ENCODE results near the gene NAPA.

NAPA gene

GRCh38 chr19:47521473-47522180 lies 6.8 kb upstream of the NAPA start:
- DNase-seq, result no peak

DNA sequence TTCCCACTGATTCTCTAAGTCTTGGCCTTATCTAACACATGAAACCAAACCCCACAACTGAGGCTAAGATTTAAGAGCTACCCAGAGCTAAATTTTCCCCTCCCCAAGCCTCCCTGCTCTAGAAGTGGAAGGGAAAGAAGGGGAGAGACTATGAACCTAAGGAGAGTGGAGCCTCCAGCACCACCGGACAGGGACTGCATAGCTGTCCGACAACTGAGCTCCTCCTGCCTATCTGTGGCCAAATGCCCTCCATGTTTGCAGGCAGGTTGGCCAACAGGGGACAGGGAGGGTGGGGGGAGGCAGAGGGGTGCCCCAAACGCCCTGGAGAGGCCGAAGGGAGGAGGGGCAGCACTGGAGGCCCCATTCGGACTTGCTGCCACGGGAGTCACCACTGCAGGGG lies 6.0 kb upstream of the NAPA start:
- DNase-seq, result no peak

DNA sequence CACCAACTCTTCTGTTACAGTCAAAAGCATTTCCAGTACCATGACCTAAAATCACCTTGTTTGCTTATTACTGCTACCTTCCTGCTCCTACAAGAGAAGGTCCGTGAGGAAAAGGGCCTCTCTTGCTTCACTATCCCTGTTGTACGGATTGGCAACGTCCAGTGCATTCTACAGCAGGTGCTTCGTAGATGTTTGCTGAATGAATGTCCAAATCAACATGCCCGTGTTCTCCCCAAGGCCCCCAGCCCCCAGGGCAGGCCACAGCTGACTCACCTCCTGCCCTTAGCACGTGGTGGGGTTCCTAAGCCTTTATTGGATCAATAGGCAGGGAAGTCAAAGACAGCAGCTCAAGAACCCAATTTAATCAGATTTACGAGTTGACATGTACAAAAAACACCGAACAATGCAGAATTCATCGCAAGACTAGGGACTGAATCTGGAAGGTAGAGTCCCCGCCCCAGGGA lies 5.5 kb upstream of the NAPA start:
- no peak for DNase-seq

DNA sequence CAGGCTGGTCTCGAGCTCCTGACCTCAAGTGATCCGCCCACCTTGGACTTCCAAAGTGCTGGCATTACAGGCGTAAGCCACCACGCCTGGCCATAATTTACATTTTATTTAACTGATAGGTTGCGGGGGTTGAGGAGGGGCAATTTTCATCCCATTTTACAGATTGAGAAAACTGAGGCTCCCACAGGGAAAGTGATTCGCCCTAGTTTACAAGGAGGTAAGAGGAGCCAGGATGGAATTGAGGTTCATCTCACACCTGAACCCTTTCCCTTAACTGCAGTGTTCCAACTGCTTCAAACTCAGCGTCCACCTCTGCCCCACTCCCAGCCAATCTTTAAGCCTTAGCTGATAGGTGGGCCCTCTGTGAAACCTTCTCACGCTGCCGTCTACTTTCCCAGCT lies 4.0 kb upstream of the NAPA start:
- DNase-seq, result no peak

- no peak for DNase-seq
Observed at GRCh38 chr19:47518139-47518538, 3.3 kb upstream of the NAPA start.

- no peak for DNase-seq
Observed at GRCh38 chr19:47514151-47514868, 553 bp downstream of the NAPA start.

- no peak for DNase-seq
Observed at GRCh38 chr19:47512948-47513319, 1.9 kb downstream of the NAPA start.

- no peak for DNase-seq
Observed at GRCh38 chr19:47512183-47512947, 2.5 kb downstream of the NAPA start.

GRCh38 chr19:47511681-47512080 lies 3.2 kb downstream of the NAPA start:
- DNase-seq, result no peak

- DNase-seq, result no peak
Observed at GRCh38 chr19:47511128-47511517, 3.7 kb downstream of the NAPA start.

GRCh38 chr19:47510516-47511127 lies 4.2 kb downstream of the NAPA start:
- DNase-seq, result no peak

DNA sequence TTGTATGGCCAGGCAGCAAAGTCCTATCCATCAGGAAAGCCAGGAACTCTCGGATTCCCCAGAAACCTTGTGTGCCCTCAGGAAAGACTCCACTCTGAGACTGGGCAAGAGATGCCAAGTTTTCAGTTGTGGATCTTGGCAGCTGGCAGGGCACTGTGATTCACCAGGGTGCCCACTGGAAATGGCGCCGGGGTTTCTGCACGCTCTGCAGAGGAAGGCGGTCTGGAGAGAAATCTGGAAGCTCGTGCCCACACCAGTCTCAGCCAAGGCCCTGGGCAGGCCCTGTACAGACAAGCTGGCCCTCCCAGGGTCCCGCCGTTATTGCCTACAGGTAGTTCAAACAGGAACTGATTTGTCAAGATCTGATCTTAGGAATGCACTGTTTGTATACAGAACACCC lies 4.9 kb downstream of the NAPA start:
- DNase-seq, result no peak

DNA sequence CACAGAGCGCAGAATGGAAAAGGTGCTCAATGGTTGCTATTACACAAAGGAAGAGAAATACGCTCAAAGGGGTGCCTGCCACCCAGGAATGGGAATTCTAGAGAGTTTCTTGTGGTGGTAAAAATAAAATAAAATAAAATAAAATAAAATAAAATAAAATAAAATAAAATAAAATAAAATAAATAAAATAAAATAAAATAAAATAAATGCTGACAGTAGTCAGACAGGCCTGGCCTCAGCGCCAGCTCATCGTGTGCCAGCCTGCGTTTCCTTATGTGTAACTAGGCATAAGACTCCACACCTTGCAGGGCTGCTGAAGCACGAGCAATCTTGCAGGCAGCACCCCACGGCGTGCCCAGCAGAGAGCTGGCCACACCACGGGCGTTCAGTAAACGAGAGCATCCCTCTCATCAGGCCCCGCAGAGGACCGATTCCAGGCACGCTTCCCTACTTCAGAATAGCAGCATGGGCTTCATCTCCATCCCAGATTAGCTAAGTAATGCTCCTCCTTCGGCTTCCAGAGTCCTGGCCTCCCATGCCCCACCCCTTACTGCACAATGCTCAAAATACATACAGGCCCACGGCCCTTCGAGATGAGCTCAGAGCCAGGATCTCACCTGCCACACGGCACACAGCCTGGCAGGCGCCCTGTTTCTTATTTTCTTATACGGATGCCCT lies 5.6 kb downstream of the NAPA start:
- DNase-seq, result no peak

DNA sequence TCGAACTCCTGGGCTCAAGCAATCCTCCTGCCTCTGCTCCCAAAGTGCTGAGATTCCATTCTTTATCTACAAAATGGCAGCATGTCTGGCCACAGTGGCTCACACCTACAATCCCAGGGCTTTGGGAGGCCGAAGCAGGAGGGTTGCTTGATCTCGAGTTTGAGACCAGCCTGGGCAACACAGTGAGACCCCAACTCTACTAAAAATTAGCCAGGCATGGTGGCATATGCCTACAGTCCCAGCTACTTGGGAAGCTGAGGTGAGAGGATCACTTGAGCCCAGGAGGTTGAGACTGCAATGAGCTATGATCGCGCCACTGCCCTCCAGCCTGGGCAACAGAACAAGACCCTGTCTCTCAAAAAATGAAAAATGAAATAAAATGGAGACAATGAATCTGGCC lies 6.1 kb downstream of the NAPA start:
- no peak for DNase-seq

- no peak for DNase-seq
Observed at GRCh38 chr19:47507924-47508553, 6.8 kb downstream of the NAPA start.

GRCh38 chr19:47507012-47507411 lies 7.9 kb downstream of the NAPA start:
- DNase-seq, result no peak

GRCh38 chr19:47506459-47506858 lies 8.4 kb downstream of the NAPA start:
- no peak for DNase-seq

- DNase-seq, result no peak
Observed at GRCh38 chr19:47505506-47505905, 9.4 kb downstream of the NAPA start.

DNA sequence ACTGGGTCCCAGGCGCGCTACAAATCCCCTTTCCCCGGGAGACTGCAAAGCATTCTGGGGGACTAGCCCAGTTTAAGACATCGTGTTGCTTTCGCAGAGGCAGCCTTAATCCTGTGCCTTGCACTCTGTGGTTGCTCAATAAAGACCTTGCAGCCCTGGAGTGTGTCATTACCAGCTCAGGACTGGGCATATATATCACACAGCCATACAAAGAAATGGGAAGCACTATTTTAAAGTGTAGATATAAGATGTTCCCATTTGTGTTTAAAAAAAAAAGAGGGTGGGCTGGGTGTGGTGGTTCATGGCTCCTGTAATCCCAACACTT lies 11.1 kb downstream of the NAPA start:
- no peak for DNase-seq

- DNase-seq, result no peak
Observed at GRCh38 chr19:47503130-47503825, 11.6 kb downstream of the NAPA start.

GRCh38 chr19:47499863-47500830 lies 14.7 kb downstream of the NAPA start:
- DNase-seq, result no peak

All from NCI-H2107 (cell line).